Calu3 (cell line): ENCODE data around the gene DNAJC1. TPM values are rescaled to one million over a fixed set of nuclear protein-coding genes. Genes with fewer than 3 reads are reported as not detected.

Experiments used
- BruUV-seq: library from RNA; stranded (reverse); fragments of 400-500 nt; replicated peaks from 2 replicates; lab custom pipeline; 2021; lab: Mats Ljungman, UMichigan
- CTCF ChIA-PET: fragments of 300-600 bp; sonication (Branson Sonifier 250); formaldehyde crosslinking; loops from one replicate; lab custom pipeline; 2022; ENCODE audit warnings: antibody characterized with exemption; lab: Charles Lee
- DNase-seq: peaks from one replicate; pipeline ENCODE4 v3.0.0; 2022
- H3K27ac Mint-ChIP-seq: one replicate; pipeline ENCODE4 v1.8.0; 2022; ENCODE audit warnings: mixed read lengths; ENCODE audit not compliant: unreplicated experiment
- H3K27me3 Mint-ChIP-seq: one replicate; pipeline ENCODE4 v1.8.0; 2022; ENCODE audit warnings: mixed read lengths; ENCODE audit not compliant: unreplicated experiment
- H3K36me3 Mint-ChIP-seq: one replicate; pipeline ENCODE4 v1.8.0; 2022; ENCODE audit warnings: mild to moderate bottlenecking, moderate library complexity, mixed read lengths; ENCODE audit not compliant: insufficient read depth, unreplicated experiment
- H3K4me1 Mint-ChIP-seq: one replicate; pipeline ENCODE4 v1.8.0; 2022; ENCODE audit warnings: mild to moderate bottlenecking, low read depth, mixed read lengths; ENCODE audit not compliant: unreplicated experiment
- H3K4me3 Mint-ChIP-seq: one replicate; pipeline ENCODE4 v1.8.0; 2022; ENCODE audit warnings: mild to moderate bottlenecking, low read depth, moderate library complexity, mixed read lengths; ENCODE audit not compliant: unreplicated experiment
- H3K9me3 Mint-ChIP-seq: one replicate; pipeline ENCODE4 v1.8.0; 2022; ENCODE audit warnings: low read depth, mixed read lengths; ENCODE audit not compliant: unreplicated experiment
- intact Hi-C: fragments of 100-400 bp; cut with micrococcal nuclease; formaldehyde crosslinking; loops from one replicate; pipeline ENCODE4 v1.10.0; 2022; ENCODE audit not compliant: unreplicated experiment
- total RNA-seq: library from RNA; stranded (reverse); gene quantifications from 2 replicates; pipeline ENCODE4 v1.2.3, GENCODE V29; 2022
- TF ChIP-seq, protein P1 (sequence below): fragments of 200-600 bp; IDR thresholded peaks from one replicate; pipeline ENCODE4 v1.8.0; 2022; ENCODE audit warnings: antibody characterized with exemption; ENCODE audit not compliant: unreplicated experiment

Gene DNAJC1
- total RNA-seq, 1 experiment from 2014 or later = 17.0 TPM

DNA sequence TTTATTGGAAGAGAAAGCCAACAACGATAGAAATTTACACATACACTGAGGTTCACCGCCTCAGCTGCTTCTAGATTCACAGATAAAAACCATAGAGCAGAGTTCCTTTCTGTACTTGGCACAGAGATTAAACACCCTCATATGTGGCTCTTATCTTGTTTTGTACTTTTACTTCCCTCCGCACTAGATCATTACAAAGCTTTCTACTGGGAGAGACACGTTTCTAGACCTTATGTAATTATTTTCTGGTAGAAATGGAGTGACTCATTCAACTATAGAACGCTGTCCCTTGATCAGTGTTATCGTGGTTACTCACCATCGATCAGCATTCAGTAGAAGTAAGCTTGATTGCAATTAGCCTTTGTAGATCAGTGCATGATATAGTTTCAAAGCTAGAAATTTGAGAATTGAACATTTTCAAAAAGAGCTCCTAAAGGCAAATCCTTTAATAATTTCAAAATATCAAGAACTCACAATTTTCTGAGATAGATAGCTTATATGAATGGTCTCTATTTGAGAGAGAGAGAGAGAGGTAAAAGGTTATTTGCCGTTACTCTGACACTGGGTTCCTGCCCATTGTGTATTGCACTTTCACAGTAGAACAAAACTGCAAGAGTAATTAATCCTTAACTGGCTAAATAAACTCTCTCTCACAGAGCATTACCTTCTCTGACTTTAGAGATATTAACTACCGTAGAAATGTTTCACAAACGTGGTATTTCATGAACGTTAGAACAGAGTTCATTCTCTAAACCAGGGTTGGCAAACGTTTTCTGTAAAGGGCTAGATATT lies 26.1 kb upstream of the DNAJC1 start:
- Mint-ChIP-seq H3K9me3 (peaks cover 5% of the 10 kb centered on the region), H3K27me3 (peaks cover 2% of the 10 kb centered on the region), H3K4me3 (no peak overlapping the region), H3K27ac (no peak overlapping the region), H3K4me1 (no peaks in the 10 kb centered on the region), H3K36me3 (no peaks in the 10 kb centered on the region)
- BruUV-seq = no TSS peak
- intact Hi-C loops = no loop called here
- no peak for DNase-seq
- TF ChIP-seq, protein P1, sequence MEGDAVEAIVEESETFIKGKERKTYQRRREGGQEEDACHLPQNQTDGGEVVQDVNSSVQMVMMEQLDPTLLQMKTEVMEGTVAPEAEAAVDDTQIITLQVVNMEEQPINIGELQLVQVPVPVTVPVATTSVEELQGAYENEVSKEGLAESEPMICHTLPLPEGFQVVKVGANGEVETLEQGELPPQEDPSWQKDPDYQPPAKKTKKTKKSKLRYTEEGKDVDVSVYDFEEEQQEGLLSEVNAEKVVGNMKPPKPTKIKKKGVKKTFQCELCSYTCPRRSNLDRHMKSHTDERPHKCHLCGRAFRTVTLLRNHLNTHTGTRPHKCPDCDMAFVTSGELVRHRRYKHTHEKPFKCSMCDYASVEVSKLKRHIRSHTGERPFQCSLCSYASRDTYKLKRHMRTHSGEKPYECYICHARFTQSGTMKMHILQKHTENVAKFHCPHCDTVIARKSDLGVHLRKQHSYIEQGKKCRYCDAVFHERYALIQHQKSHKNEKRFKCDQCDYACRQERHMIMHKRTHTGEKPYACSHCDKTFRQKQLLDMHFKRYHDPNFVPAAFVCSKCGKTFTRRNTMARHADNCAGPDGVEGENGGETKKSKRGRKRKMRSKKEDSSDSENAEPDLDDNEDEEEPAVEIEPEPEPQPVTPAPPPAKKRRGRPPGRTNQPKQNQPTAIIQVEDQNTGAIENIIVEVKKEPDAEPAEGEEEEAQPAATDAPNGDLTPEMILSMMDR = no peak
- CTCF ChIA-PET = interaction anchor here (1.1 kb wide), 2 partner anchors 27 to 74 kb away, joined by 3 to 4 read pairs; partner anchors contain the start of gene DNAJC1

DNA sequence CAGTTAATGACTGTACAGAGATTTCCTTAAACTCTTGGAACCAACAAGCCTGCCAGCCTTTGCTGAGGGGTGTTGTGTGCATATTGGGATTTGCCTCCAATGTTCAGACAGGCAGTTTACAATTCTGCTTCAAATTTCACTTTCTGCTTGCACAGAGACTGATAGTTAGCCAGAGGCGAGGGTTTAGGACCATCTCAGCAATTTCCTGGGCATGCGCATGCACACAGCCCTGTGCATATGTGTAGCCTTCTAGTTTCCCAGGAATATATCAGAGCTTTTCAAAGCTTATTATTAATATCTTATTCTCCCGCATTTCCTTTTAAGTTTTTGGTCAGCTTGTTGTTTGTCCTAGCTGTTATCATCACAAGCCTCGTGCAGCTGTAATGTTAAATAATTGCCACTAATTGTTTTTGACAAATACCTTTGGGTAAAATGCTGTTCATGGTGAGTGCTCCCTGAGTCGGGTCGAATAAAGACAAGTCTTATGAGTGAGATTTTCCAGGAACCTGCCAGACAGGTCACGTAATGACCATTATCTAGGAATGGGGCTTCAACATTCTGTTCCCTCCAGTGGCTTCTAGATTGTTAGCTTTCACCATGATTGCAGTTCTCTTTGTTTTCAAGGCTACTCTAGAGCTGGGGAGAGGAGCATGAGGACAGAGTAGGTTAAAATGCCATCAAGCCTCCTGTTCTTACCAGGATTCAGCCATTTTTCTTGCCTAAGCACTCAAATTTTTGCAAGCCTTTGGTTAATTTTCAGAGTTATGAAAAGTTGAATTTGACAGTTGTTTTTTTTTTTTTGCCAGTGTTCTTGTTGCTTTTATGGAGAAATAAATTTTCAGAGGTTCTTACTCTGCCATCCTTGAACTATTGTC lies 24.1 kb upstream of the DNAJC1 start:
- TF ChIP-seq, protein P1 = no peak
- Mint-ChIP-seq H3K36me3 (no peaks in the 10 kb centered on the region), H3K4me3 (no peak overlapping the region), H3K27me3 (no peaks in the 10 kb centered on the region), H3K27ac (no peak overlapping the region), H3K4me1 (no peaks in the 10 kb centered on the region), H3K9me3 (peaks cover 6% of the 10 kb centered on the region)
- CTCF ChIA-PET = no interaction called here
- BruUV-seq = no TSS peak
- intact Hi-C loops = no loop called here
- DNase-seq = no peak

DNA sequence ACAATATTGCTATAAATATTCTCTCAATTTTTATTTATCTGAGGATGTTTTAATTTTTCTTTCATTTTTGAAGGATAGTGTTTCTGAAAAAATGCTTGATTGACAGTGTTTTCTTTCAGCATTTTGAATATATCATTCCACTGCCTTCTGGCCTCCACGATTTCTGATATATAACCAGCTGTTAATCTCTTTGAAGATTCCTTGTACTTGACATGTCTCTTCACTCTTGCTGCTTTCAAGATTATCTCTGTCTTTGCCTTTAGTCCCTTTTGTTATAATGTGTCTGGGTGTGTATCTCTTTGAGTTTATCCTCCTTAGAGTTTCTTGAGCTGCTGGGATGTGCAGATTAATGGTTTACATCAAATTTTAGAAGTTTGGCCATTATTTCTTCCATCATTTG lies 22.8 kb upstream of the DNAJC1 start:
- Mint-ChIP-seq H3K4me1 (no peaks in the 10 kb centered on the region), H3K36me3 (no peaks in the 10 kb centered on the region), H3K27ac (no peak overlapping the region), H3K9me3 (peaks cover 6% of the 10 kb centered on the region), H3K27me3 (no peaks in the 10 kb centered on the region), H3K4me3 (no peak overlapping the region)
- no peak for DNase-seq
- BruUV-seq = no TSS peak
- TF ChIP-seq, protein P1 = no peak
- intact Hi-C loops = no loop called here
- CTCF ChIA-PET = no interaction called here

DNA sequence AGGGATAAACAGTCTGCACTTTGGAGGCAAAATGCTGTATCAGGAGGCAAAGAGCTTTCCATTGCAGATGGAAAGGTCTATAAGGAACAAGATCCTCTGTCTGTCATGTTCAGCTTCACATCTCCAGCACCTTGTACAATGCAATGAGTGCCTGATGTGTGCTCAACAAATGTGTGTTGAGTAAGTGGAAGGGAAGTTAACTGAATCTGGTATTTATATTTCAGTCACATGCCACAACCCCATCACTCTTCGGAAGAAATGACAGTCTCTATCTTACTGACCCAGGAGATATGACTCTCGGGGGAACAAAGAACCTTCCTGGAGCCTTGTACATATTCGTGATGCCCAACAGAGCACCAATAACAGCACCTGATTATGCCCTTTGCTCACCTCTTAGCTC lies 20.0 kb upstream of the DNAJC1 start:
- no peaks in the 10 kb centered on the region for H3K27me3 Mint-ChIP-seq
- no TSS peak for BruUV-seq
- intact Hi-C loops = no loop called here
- no peak for DNase-seq
- H3K4me3 Mint-ChIP-seq = no peak overlapping the region
- H3K36me3 Mint-ChIP-seq = no peaks in the 10 kb centered on the region
- TF ChIP-seq, protein P1 = no peak
- H3K27ac Mint-ChIP-seq = no peak overlapping the region
- CTCF ChIA-PET = no interaction called here
- H3K9me3 Mint-ChIP-seq = peaks cover 6% of the 10 kb centered on the region
- no peaks in the 10 kb centered on the region for H3K4me1 Mint-ChIP-seq
